Measurements from ENCODE around the gene PITPNB. TPM values are rescaled to one million over a fixed set of nuclear protein-coding genes. Genes with fewer than 3 reads are reported as not detected.
A peak's percentile ranks its signal among the peaks of the same experiment; 100 is the strongest.

The PITPNB gene
- polyA plus RNA-seq, 1 experiment, result 24.0 TPM

DNA sequence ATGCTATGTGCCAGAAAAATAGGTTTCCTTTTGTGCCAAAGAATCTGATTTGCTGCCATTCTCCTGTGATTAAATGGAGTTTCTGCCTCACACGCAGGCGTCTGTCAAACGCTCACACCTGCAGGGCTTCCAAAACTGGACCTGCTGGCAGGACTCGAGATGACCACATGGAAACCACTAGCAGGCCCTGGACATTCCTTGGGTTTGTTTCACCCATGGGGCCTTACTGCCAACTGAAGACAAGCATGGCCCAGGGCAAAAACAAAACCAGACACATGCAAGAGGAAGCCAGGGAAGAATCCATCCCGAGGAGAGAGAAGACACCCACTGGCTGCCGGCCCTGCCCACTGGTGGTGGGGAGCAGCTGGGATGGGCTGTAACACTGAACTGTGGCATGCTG lies 61.6 kb downstream of the PITPNB start:
- Histone ChIP-seq H3K36me3 (ENCODE audit: control insufficient read depth, insufficient read depth, low read length) (peaks cover 5% of the 10 kb centered on the region; the same call in 1 of the 2 replicates), H3K4me3 (ENCODE audit: low read depth, low read length) (no peak overlapping the region), H3K27me3 (ENCODE audit: control insufficient read depth, insufficient read depth, low read length) (no peaks in the 10 kb centered on the region)
- CTCF ChIA-PET, result no interaction called here
- TF ChIP-seq, protein P1, sequence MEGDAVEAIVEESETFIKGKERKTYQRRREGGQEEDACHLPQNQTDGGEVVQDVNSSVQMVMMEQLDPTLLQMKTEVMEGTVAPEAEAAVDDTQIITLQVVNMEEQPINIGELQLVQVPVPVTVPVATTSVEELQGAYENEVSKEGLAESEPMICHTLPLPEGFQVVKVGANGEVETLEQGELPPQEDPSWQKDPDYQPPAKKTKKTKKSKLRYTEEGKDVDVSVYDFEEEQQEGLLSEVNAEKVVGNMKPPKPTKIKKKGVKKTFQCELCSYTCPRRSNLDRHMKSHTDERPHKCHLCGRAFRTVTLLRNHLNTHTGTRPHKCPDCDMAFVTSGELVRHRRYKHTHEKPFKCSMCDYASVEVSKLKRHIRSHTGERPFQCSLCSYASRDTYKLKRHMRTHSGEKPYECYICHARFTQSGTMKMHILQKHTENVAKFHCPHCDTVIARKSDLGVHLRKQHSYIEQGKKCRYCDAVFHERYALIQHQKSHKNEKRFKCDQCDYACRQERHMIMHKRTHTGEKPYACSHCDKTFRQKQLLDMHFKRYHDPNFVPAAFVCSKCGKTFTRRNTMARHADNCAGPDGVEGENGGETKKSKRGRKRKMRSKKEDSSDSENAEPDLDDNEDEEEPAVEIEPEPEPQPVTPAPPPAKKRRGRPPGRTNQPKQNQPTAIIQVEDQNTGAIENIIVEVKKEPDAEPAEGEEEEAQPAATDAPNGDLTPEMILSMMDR (IDR thresholded peaks at IDR 0.05; ENCODE audit: insufficient read depth, low read depth, low read length), result peak; percentile 37
- POLR2A ChIA-PET, result no interaction called here
- DNase-seq (ENCODE audit: low read depth), result peak; percentile 55

DNA sequence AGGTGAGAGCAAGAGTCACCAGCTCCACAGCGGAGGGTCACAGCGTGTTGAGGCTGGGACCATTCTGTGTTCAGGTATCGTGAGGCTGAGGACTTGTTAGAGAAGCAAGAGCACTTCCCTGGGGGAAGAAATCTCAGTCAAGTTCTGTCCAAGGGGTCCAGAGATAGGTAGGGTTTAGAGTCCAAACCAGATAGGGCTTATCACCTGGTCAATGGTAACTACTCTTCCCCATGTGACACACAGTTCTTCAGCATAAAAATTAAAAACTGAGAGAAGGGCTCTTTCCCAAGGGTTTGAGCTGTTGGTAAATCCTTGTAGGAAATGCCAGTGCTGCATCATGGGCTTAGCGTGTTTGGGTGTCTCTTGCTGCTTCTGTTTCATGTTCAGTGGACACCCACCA lies 62.7 kb downstream of the PITPNB start:
- no peak for DNase-seq (ENCODE audit: low read depth)
- ChIA-PET POLR2A (no interaction called here), CTCF (interaction anchor here (0.9 kb wide), 1 partner anchor 14 kb away, joined by 3 read pairs; no protein-coding TSS in a partner anchor)
- Histone ChIP-seq H3K27me3 (ENCODE audit: control insufficient read depth, insufficient read depth, low read length) (no peaks in the 10 kb centered on the region), H3K36me3 (ENCODE audit: control insufficient read depth, insufficient read depth, low read length) (peaks cover 9% of the 10 kb centered on the region), H3K4me3 (ENCODE audit: low read depth, low read length) (no peak overlapping the region)
- TF ChIP-seq, protein P1 (IDR thresholded peaks at IDR 0.05; ENCODE audit: insufficient read depth, low read depth, low read length), result no peak

DNA sequence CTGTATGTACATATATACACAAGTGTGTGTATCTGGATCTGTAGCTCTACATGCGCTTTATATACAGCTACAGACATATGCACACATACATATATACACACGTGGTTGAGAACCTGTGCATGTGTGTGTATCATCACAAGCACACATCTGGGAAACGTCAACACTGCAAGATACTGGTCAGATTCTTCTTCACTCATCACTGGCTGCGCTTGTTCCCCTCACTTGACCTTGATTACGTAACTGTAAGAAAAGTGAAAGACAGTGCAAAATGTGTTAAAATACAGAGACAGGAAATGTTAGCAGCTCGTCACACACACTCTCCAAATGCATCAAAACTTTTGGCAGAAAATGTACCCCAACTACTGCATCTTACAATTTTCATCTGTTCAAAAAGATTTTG lies 65.6 kb downstream of the PITPNB start:
- no peaks in the 10 kb centered on the region for H3K27me3 ChIP-seq (ENCODE audit: control insufficient read depth, insufficient read depth, low read length)
- CTCF ChIA-PET, result no interaction called here
- no peak for DNase-seq (ENCODE audit: low read depth)
- peaks cover 13% of the 10 kb centered on the region for H3K36me3 ChIP-seq (ENCODE audit: control insufficient read depth, insufficient read depth, low read length)
- TF ChIP-seq, protein P1 (IDR thresholded peaks at IDR 0.05; ENCODE audit: insufficient read depth, low read depth, low read length), result no peak
- H3K4me3 ChIP-seq (ENCODE audit: low read depth, low read length), result no peak overlapping the region
- POLR2A ChIA-PET, result no interaction called here

GRCh38 chr22:27851974-27852746 lies 66.9 kb downstream of the PITPNB start:
- ChIA-PET CTCF (no interaction called here), POLR2A (no interaction called here)
- no peak overlapping the region for H3K4me3 ChIP-seq (ENCODE audit: low read depth, low read length)
- no peaks in the 10 kb centered on the region for H3K27me3 ChIP-seq (ENCODE audit: control insufficient read depth, insufficient read depth, low read length)
- TF ChIP-seq, protein P1 (IDR thresholded peaks at IDR 0.05; ENCODE audit: insufficient read depth, low read depth, low read length), result no peak
- peaks cover 15% of the 10 kb centered on the region for H3K36me3 ChIP-seq (ENCODE audit: control insufficient read depth, insufficient read depth, low read length)
- DNase-seq (ENCODE audit: low read depth), result no peak

DNA sequence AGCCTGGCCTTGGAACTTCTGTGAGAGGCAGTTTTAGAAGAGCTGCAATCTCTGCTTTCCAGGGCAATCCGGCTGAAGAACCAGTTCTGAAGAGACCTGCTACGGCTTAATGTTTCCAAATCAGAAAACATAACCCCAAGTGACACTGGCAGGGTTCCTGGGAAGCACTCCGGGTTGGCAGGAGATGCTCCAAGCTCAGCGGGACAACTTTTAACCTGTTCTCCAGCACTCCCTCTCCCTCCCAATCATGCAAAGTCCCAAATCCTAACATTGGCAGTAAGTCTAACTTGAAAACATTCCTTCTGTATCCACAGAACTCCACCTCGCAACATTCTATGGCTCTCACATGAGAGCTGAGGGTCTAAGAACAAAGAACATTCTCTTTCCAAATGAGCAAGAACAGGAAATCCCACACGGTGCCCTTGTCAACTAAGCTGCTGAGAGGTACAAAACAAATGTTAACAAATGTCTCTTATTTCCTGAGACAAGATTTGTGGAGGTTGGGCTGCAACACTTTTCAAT lies 69.0 kb downstream of the PITPNB start:
- peaks cover 10% of the 10 kb centered on the region for H3K36me3 ChIP-seq (ENCODE audit: control insufficient read depth, insufficient read depth, low read length)
- DNase-seq (ENCODE audit: low read depth), result no peak
- TF ChIP-seq, protein P1 (IDR thresholded peaks at IDR 0.05; ENCODE audit: insufficient read depth, low read depth, low read length), result no peak
- H3K4me3 ChIP-seq (ENCODE audit: low read depth, low read length), result no peak overlapping the region
- no peaks in the 10 kb centered on the region for H3K27me3 ChIP-seq (ENCODE audit: control insufficient read depth, insufficient read depth, low read length)
- CTCF ChIA-PET, result interaction anchor here (1.0 to 1.7 kb wide), 2 partner anchors 13 to 25 kb away, joined by 3 to 7 read pairs; no protein-coding TSS in a partner anchor
- POLR2A ChIA-PET, result no interaction called here
